Suprapubic skin (tissue), 4 donors: ENCODE results near the gene RABL2B.
"Not testable (repeated sequence)": the region's sequence is repeated elsewhere in the genome, so short reads cannot be mapped to it uniquely, and the experiment has no call there.

ENCODE experiments used
- CTCF ChIP-seq, 2 donors: fragments of 200-600 bp in 1 of 2; fragments of 450-650 bp in 1 of 2; sonication (generic) in 1 of 2; IDR thresholded peaks; one replicate each; pipeline ENCODE4 v1.5.1; 2016 to 2019; ENCODE audit warnings: antibody characterized with exemption in 2 of 2, mild to moderate bottlenecking in 1 of 2, moderate library complexity in 1 of 2
- POLR2A ChIP-seq, 2 donors: fragments of 450-650 bp; IDR thresholded peaks; one replicate each; pipeline ENCODE4 v1.6.1; 2017; ENCODE audit warnings: antibody characterized with exemption in 2 of 2, mild to moderate bottlenecking in 2 of 2, moderate library complexity in 2 of 2
- POLR2AphosphoS5 ChIP-seq, 3 donors: sonication (generic); formaldehyde crosslinking; IDR thresholded peaks; one replicate each; pipeline ENCODE4 v1.6.1; 2017; ENCODE audit warnings: antibody characterized with exemption in 3 of 3

GRCh38 chr22:50777631-50778030 is 5.8 kb downstream of the RABL2B start:
- TF ChIP-seq CTCF, POLR2A, POLR2AphosphoS5 (IDR thresholded peaks at IDR 0.05): not testable (repeated sequence)
